ENCODE results near the gene AKR1B15.

GRCh38 chr7:134622303-134622995 lies 73.5 kb downstream of the AKR1B15 start:
- TF ChIP-seq POLR2AphosphoS5 (IDR thresholded peaks at IDR 0.05; ENCODE audit: low read depth, low read length) (no peak), EZH2 (IDR thresholded peaks at IDR 0.05) (no peak), CEBPB (IDR thresholded peaks at IDR 0.05; ENCODE audit: low read depth) (no peak), EZH2phosphoT487 (IDR thresholded peaks at IDR 0.05; ENCODE audit: borderline replicate concordance) (no peak), POLR2A (IDR thresholded peaks at IDR 0.05; ENCODE audit: borderline replicate concordance, extremely low read depth, insufficient read depth, insufficient read length) (no peak), JUND (IDR thresholded peaks at IDR 0.05) (no peak), SP1 (IDR thresholded peaks at IDR 0.05; ENCODE audit: low read depth) (no peak), EGR1 (IDR thresholded peaks at IDR 0.05; ENCODE audit: low read depth) (no peak)
- TF ChIP-seq, protein P1, sequence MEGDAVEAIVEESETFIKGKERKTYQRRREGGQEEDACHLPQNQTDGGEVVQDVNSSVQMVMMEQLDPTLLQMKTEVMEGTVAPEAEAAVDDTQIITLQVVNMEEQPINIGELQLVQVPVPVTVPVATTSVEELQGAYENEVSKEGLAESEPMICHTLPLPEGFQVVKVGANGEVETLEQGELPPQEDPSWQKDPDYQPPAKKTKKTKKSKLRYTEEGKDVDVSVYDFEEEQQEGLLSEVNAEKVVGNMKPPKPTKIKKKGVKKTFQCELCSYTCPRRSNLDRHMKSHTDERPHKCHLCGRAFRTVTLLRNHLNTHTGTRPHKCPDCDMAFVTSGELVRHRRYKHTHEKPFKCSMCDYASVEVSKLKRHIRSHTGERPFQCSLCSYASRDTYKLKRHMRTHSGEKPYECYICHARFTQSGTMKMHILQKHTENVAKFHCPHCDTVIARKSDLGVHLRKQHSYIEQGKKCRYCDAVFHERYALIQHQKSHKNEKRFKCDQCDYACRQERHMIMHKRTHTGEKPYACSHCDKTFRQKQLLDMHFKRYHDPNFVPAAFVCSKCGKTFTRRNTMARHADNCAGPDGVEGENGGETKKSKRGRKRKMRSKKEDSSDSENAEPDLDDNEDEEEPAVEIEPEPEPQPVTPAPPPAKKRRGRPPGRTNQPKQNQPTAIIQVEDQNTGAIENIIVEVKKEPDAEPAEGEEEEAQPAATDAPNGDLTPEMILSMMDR (IDR thresholded peaks at IDR 0.05 in 2 of 3, conservative IDR thresholded peaks at IDR 0.05 in 1 of 3; ENCODE audit: borderline replicate concordance in 1 of 3, insufficient read depth in 1 of 3, low read depth in 2 of 3, low read length in 2 of 3), result 0 out of 6 replicates have a peak, but pooled peaks of 1 of the 3 experiments have one; percentile 11
- TF ChIP-seq, protein P2, sequence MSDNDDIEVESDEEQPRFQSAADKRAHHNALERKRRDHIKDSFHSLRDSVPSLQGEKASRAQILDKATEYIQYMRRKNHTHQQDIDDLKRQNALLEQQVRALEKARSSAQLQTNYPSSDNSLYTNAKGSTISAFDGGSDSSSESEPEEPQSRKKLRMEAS (IDR thresholded peaks at IDR 0.05), result no peak
